ENCODE measurements around the gene ANKS6.

- no peak for TF ChIP-seq EZH2 (IDR thresholded peaks at IDR 0.05; ENCODE audit: borderline replicate concordance, low read depth, low read length, severe bottlenecking)
- TF ChIP-seq CTCF (IDR thresholded peaks at IDR 0.05; ENCODE audit: borderline replicate concordance, extremely low read depth, low read length, poor library complexity, severe bottlenecking), result no peak
These were observed 50.9 kb downstream of the ANKS6 start for GRCh38 chr9:98745470-98745869.

Data from DND-41 (cell line).